ENCODE results near the gene CASZ1.

Gene CASZ1

DNA sequence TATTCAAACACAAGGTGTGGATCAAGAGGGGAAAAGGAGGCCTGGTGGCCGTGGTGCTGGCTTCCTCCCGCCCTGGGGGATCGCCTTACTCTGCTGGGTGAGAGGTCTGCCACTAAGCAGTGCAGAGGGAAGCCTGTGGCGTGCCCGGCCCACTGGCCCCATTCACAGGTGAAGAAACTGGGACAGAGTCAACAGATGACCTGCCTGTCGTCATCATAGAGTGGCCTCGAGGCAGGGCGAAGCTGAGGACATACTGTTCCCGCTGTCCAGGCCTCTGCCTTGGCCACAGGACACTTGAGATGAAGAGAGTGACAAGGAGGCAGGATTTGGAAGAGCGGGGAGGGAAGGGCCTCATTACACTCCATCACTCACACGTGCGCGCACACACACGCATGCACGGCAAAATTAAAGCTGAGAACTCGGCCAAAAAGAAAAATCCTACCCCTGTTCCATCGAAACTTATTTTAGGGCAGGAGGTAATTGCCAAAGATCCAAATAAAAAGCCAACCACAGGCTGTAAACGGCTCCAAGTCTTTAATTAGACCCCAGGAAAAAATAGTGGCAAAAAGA, 50.5 kb downstream of the CASZ1 start:
- no peak for DNase-seq (ENCODE audit: low read depth)

DNA sequence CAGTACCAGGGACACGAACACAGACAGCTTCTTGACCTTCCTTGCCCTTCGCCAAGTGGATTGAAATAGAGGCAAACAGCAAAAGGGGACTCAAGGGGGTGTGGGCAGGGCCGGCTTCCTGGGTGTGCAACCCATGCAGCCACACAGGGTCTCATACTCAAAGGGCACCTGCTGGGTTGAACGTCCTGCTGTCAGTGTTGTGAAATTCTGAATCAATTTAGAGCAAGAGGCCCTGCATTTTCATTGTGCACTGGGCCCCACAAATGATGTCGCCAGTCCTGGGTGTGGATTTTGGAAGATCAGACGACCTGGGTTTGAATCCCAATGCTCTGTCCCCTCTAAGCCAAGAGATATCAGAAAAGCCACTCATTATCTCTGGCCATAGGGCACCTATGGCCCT, 51.1 kb downstream of the CASZ1 start:
- DNase-seq (ENCODE audit: low read depth) = no peak

DNA sequence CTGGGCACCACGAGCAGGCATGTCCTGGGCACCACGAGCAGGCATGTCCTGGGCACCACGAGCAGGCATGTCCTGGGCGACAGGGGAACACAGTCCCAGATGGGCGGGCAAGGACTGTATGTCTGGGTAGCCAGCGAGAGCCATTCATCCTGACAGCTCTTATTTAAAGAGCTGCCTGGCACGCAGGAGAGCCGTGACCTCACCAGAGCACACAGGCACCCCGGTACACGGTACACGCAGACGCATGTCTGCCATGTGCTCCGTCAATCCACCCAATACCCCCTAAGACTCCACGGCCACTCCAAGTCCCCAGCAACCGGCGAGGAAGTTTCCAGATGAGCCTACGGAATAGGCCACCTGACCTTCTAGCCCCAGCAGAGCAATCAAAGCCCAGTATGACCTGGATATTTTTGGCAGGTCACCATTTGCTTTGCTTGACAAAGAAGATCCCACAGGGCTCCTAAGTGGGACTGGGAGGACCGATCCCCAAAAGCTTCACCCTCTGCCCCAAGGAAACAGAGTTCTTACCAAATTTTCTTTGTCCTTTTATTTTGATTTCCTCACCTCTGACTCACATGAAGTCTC, 51.7 kb downstream of the CASZ1 start:
- DNase-seq (ENCODE audit: low read depth) = no peak

GRCh38 chr1:10744029-10744428, 52.4 kb downstream of the CASZ1 start:
- DNase-seq (ENCODE audit: low read depth) = no peak

DNA sequence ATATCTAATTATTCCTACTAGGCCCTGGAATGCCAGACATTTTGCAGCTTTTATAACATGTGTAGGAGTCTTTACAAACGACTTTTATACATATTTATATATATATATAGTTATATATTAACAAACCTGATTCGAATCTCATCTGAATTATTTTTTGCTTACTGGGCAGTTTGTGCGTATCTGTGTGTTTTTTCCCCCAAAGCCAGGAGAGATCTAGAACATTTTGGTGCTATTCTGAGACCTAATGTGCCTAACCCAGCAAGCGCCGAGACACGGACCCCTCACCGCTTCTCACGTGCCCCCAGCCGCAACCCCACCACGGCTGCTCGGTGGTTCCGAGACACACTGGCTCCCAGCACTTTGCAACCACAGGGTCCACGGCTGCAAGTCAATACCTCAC, 54.8 kb downstream of the CASZ1 start:
- DNase-seq (ENCODE audit: low read depth) = no peak

DNA sequence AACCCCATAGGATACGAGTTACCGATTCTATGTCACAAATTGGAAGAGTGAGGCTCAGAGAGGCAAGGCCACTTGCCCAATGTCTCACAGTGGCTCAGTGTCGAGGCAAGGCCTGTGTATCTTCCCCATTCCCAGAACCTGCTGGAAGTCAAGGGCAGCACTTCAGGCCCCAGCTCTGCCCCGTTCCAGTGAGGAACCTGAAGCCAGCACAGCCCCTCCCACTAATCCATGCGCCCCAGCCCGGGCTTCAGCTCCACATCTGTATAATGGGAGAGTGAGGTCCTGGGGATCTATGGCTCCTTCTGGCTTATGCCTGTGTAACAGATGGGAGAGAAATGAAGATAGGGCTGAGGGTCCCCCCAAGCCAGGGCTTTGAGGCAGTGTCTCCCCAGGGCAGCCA, 56.3 kb downstream of the CASZ1 start:
- no peak for DNase-seq (ENCODE audit: low read depth)

GRCh38 chr1:10739589-10739988, 56.9 kb downstream of the CASZ1 start:
- no peak for DNase-seq (ENCODE audit: low read depth)

GRCh38 chr1:10738061-10739058, 58.1 kb downstream of the CASZ1 start:
- DNase-seq (ENCODE audit: low read depth) = no peak

DNA sequence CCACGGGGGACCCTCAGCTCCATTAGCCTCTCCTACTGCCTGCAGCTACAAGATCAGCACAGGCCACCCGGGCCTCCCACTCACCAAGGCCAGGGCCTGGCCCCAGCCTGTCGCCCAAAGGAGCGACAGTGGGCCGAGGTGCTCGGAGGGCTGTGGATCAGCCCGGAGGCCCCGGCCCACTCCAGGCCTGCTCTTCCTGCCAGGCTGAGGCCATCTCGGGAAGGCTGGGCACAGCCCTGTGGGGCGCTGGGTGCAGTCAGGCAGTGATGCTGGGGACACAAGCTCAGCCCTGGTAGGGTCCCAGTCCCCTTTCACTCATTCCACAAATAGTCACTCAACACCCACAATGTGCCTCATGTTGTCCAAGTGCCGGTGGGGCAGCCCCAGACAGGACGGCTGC, 58.8 kb downstream of the CASZ1 start:
- no peak for DNase-seq (ENCODE audit: low read depth)

GRCh38 chr1:10736634-10737586, 59.5 kb downstream of the CASZ1 start:
- DNase-seq (ENCODE audit: low read depth) = no peak

- no peak for DNase-seq (ENCODE audit: low read depth)
These were observed 60.7 kb downstream of the CASZ1 start for GRCh38 chr1:10735563-10736305.

DNA sequence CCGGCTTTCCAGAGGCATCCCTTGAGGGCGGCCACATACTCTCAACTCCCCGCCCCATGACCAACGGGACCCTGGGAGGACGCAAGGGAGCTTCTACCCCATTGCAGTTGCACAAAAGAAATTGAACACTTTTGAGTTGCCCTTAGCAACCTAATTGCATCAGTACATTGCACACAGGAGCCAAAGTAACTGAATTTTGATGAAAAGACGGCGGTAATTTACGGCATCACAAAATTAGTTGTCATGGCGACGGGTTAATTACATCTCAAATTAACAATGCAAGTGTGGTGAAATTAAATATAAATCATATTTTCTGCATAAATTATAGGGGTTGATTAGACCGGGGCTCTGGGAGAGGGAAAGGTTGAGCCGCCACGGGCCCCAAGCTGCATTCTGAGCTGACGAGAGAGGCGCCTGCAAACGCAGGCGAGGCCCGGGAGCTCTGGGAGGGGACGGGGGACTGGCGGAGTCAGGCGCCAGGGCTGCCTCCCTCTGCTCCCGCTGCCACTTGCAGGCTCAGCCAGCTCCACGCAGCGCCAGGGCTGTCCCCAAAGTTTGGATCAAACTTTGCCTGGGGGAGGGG, 61.4 kb downstream of the CASZ1 start:
- DNase-seq (ENCODE audit: low read depth) = no peak

- no peak for DNase-seq (ENCODE audit: low read depth)
These were observed 62.1 kb downstream of the CASZ1 start for GRCh38 chr1:10734375-10734774.

GRCh38 chr1:10733474-10734366, 62.7 kb downstream of the CASZ1 start:
- no peak for DNase-seq (ENCODE audit: low read depth)

GRCh38 chr1:10730985-10731384, 65.5 kb downstream of the CASZ1 start:
- DNase-seq (ENCODE audit: low read depth) = no peak

DNA sequence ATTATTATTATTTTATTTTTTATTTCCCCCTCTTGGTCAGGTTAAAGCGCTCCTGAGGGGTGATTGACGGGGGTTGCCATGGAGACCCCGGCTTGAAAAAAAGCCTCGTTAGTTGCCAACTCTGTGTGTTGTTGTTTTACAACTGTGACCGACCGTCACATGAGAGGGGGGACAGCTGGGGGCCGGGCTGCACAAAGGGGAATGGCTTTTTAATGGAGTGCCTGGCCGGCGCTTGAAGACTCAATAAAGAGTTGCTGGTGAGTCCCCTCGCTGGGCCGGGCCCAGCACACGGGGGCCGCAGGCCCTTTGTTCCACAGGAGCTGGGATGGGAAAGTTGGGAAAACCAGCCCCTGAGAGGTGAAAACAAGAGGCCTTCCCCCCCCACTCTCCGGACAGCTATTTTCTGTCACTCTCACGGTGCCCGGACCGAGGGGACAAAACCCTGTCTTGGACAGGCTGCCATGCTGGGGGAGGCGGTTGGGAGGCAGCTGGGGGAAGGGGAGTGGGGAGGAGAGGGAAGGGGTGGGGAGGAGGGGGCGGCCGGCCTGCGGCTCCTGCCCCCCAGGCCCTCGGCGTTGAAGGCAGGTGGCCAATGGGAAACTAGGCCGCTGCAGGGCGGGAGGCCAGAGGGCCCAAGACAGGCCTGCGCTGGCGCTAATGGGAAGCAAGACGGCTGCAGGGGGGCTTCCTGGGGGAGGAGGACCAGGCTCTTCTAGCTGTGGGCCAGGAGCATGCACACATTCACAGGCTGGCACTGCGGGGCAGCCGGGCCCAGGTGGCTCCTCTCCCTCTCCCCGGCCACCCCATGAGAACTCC, 67.6 kb downstream of the CASZ1 start:
- no peak for DNase-seq (ENCODE audit: low read depth)

DNA sequence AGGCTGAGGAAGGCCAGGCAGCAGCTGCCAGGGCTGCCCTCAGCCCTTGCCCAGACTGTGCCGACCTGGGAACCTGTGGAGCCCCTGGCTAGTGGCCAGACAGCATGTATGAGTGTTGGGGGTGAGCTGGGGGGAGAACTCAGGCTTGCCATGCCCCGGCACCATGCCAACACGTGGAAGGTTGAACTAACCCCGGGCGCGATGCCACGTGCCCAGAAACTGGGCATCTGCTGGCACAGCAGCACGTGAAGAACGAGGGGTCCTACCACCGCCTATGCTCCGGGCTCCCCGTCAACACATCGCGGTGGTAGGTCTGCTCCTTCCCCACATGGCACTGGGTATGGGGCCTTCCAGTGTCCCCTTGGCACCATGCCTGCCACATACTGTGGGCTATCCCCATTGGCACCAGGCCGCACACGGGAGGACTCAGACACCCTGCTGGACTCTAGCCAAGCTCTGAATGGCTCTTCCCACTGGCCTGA, 68.7 kb downstream of the CASZ1 start:
- DNase-seq (ENCODE audit: low read depth) = no peak

DNA sequence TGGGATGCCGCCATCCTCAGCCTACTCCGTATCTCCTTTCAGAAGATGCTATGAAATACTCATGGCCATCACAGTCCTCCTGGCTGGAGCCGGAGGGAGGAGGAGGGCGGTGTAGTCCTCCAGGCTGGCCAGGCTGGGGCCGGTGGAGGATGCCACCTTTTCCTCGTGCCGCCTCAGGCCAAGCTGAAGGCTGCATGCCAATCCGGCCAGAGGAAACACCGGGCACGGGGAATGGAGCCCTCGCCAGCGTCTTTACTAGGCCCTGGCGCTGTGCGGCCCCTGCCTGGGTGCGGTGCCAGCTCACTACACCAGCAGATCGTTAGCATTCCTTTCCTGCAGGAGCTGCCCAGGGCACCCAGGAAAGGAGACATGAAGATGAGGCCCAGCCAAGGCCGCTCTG, 70.1 kb downstream of the CASZ1 start:
- no peak for DNase-seq (ENCODE audit: low read depth)
